HG02610 (cell line): ENCODE results near the gene DERA.
"Not testable (repeated sequence)": the region's sequence is repeated elsewhere in the genome, so short reads cannot be mapped to it uniquely, and the experiment has no call there.

Experiments used
- ATAC-seq: cut with Tn5 transposase; IDR thresholded peaks from one replicate; pipeline ENCODE4 v1.9.1; 2021; ENCODE audit warnings: mild to moderate bottlenecking, moderate library complexity; ENCODE audit not compliant: unreplicated experiment

The DERA gene

DNA sequence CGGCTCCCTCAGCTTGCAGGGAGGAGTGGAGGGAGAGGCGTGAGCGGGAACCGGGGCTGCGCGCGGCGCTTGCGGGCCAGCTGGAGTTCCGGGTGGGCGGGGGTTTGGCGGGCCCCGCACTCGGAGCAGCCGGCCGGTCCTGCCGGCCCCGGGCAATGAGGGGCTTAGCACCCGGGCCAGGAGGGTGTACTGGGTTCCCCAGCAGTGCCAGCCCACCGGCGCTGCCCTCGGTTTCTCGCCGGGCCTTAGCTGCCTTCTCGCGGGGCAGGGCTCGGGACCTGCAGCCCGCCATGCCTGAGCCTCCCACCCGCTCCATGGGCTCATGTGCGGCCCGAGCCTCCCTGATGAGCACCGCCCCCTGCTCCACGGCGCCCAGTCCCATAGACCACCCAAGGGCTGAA is 146.2 kb downstream of the DERA start:
- ATAC-seq, result not testable (repeated sequence)

DNA sequence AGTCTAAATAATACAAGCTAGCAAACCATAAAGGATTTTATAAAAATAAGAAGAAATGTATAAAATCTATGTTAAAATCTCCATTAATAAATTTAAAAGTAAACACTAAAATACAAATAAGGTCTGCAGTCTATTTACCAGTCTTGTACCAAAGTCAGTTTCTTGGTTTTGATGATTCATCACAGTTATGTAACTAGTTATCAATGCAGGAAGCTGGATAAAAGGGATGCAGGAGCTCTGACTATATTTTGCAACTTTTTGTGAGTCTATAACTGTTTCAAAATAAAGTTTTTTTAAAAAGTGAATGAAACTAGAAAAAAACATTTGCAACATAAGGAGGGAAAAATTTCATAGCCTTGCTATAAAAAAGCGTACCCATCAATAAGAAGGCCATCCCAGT is 151.5 kb downstream of the DERA start:
- ATAC-seq, result no peak

DNA sequence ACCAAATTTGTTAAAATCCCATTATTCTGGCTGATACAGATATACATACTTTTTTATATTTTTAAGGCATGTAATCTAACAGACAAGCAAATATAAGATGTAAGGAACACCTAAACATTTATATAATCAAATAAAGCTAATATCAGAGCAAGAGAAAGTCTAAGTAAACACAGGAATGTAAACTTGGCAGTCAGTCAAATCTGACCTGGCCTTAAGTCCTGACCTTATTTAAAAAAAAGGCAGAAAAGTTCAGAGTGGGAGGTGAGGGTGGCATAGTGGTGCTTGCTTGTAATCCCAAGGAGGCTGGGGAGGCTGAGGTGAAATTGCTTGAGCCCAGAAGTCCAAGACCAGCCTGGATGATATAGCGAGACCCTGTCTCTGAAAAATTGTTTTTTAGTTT is 152.6 kb downstream of the DERA start:
- no peak for ATAC-seq

DNA sequence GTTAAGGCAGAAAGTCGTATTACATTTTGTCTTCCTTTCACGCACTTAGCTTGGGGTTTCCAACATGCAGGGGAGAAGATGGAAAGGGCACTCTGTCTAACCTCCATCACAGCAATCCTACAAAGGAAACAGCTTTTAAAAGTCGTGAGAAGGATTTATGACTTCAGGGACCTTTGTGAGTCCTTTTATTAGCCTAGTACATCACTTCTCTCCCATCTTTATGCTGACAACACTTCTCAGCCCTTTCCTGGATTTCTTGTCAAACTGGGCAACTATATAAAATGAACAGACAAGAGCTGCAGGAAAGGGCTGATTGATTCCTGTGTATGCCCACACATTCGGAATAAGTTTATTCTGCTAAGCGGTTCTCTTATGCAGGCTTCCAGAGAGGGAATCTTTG is 159.0 kb downstream of the DERA start:
- ATAC-seq, result no peak

DNA sequence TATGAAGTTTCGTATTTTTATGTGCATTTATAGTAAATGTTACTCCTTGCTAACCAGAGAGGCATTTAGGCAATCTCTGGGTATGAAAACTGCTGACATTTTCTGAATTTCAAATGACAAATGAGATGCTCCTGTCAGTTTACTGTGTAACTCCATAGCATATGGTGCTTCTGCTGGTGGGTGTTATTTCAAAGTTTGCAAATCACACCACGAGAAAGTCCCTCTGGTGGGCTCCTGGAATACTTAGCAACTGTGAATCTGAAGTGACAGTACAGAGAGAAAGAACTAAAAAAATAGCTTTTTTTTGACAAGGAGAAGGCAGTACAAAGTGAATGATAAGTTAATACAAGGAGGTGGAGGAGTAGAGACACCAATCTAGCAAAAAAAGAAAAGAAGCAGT is 161.5 kb downstream of the DERA start:
- no peak for ATAC-seq

DNA sequence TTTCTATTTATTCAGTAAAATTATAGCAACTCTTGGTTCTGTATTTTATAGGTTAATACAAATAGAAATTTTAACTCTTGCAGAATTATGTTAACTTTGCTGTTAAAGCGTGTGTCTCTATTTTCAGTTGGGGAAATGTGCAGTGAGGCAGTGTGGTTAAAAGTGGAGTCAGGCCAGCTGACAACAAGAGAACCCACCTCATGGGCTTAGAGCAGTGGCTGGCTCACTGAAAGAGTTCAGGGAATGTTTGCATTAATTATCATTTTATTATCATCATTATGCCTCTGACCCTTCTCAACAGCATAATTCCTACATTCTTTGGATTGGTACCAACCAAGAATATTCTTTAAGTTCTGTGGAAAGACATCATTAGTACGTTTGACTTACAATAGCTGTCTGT is 163.8 kb downstream of the DERA start:
- no peak for ATAC-seq

DNA sequence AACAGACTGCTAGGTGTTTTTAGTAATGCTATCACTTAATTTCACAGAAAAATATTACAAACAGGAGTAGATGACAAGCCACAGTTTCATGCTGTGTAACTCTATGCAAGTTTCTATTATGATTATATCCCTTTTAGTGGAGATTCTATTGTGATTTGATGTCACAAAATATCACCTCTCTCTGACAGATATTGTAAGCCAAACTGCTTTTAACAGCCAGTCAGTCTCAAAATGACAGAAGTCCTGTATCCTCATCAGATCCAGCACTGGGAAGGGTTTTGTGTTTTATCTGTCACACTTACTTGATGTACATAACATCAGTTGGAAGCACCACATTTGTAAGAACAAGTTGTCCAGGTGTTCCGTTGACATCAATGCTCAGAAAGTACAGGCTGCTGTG is 164.8 kb downstream of the DERA start:
- ATAC-seq, result no peak

DNA sequence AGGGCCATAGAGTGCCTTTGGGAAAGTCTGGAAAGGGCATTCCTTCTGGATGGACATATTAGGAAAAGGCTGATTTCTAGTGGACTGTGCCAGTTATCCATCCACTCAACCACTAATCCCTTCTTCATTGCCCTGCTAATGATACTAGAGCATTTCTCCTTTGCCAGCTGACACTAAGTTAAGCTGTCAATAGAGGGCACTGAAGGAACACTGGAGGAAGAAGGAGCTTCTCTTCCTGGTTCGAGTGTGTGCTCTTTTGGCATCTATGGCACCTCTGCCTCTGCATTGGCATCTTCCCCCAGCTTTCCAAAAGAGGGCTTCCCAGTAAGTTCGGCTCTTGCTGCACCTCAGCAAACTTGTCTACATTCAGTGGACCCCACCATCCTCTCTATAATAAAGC is 165.4 kb downstream of the DERA start:
- ATAC-seq, result peak; percentile 69

DNA sequence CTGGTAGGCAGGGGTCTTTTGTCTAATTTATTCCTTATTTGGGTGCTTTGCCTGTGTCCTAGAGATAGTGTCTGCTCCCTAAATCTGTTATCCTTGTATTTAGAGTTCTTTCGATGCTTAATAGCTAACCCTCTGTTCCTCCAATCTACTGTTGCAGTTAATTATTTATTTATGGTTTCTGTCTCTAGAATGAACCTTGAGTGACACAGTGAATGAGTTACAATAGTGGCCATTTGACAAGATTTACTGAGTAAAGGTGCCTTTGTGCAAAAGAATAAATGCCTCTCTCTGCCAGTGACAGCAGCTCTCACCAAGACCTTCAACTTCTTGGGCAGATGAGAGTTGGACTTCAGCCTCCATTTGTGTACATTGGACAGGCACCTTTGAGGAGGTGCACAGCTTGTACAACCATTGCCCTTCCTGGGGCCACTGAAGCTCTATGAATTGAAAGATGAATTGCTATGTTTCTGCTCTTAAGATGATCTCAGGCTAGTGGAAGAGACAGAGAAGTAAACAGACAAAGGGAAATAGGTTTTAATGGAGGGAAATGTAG is 165.9 kb downstream of the DERA start:
- ATAC-seq, result no peak

DNA sequence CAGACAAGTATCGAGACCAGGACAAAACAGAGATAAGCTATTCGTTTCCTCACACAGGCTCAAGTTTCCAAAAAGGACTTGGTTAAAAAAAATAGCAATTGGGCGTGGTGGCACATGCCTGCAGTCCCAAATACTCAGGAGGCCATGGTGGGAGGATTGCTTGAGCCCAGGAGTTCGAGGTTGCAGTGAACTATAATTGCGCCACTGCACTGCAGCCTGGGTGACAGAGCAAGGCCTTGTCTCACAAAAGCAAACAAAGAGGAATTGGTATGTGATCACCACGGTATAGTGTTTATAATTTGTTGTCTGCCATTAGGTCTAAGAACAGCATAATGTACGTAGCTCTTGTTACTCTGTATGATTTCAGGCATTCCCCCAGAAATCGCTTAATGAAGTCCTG is 175.3 kb downstream of the DERA start:
- ATAC-seq, result no peak

DNA sequence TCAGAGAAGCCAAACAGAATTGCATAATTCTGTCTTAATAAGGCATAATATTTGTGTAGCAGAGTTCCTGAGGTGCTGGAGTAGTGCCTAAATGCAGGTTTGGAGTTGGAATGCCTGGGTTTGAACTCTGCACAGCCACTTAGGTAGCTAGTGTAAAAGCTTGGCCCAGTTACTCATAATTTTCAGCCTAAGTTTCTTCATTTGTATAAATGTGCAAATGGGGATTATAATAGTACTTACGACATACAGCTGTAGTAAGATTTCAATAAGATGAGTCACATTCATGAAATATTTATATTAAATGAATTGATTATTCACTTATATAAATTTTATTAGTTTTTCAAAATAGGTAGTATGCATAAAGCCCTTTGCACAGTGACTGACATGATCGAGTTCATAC is 175.8 kb downstream of the DERA start:
- ATAC-seq, result no peak
